Colonic mucosa (tissue), 4 donors: Measurements from ENCODE around the gene PCSK4. TPM values are rescaled to one million over a fixed set of nuclear protein-coding genes. Genes with fewer than 3 reads are reported as not detected.
"Not testable (repeated sequence)": the region's sequence is repeated elsewhere in the genome, so short reads cannot be mapped to it uniquely, and the experiment has no call there.

Source experiments
- DNase-seq: peaks from one replicate; pipeline ENCODE4 v3.0.0-alpha.2; 2020
- H3K27ac ChIP-seq: fragments of 200-600 bp; one replicate; pipeline ENCODE4 v1.8.0; 2021
- H3K27me3 ChIP-seq: fragments of 200-600 bp; one replicate; pipeline ENCODE4 v1.8.0; 2021
- H3K36me3 ChIP-seq: fragments of 200-600 bp; one replicate; pipeline ENCODE4 v1.8.0; 2021
- H3K4me1 ChIP-seq: fragments of 200-600 bp; one replicate; pipeline ENCODE4 v1.8.0; 2021; ENCODE audit warnings: mild to moderate bottlenecking
- H3K4me3 ChIP-seq: fragments of 200-600 bp; one replicate; pipeline ENCODE4 v1.8.0; 2021
- H3K9ac ChIP-seq, 2 donors: one replicate each; pipeline ENCODE4 v1.7.0; 2013; ENCODE audit warnings: control low read depth in 2 of 2, low read depth in 2 of 2, low read length in 2 of 2
- H3K9me3 ChIP-seq: fragments of 200-600 bp; one replicate; pipeline ENCODE4 v1.8.0; 2021
- intact Hi-C: fragments of 100-400 bp; cut with DNase I; formaldehyde crosslinking; loops from one replicate; pipeline ENCODE4 v1.14.1; 2022
- total RNA-seq, 2 donors: library from RNA; stranded (reverse); fragmentation: NEBNext Ultra II Directional in 1 of 2; extraction: Animal tissue kit (Norgen Biotek cat#: 25700) in 1 of 2; gene quantifications; one replicate each; pipeline ENCODE4 v1.2.1, GENCODE V29; 2021
- TF ChIP-seq, protein P1 (sequence below): fragments of 200-600 bp; IDR thresholded peaks from one replicate; pipeline ENCODE4 v1.8.0; 2022; ENCODE audit warnings: antibody characterized with exemption, mild to moderate bottlenecking
- donor health status: healthy.
- donor health status: DM: no; HTN: no; CAD: no.
- donor health status: DM: no; HTN: no; CAD: no.

The PCSK4 gene
- total RNA-seq, 2 donors from 2014 or later, result 4.1 to 5.8 TPM

DNA sequence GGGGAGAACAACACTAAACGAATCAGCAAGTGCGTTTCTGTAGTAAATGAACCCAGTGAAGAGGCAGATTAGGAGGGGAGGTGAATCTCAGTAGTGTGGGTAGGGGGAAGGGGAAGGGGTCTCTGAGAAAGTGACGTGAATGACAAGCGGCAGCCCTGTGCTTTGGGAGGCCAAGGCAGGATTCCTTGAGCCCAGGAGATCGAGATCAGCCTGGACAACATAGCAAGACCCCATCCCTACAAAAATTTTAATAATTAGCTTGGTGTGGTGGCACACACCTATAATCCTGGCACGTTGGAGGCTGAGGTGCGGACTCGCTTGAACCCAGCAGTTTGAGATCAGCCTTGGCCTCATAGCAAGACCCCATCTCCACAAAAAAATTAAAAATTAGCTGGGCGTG is 41.9 kb upstream of the PCSK4 start:
- Histone ChIP-seq H3K27me3 (peaks cover 3% of the 10 kb centered on the region), H3K9ac (no peak overlapping the region), H3K36me3 (no peaks in the 10 kb centered on the region), H3K4me3 (no peak overlapping the region), H3K27ac (no peak overlapping the region), H3K9me3 (no peaks in the 10 kb centered on the region), H3K4me1 (no peaks in the 10 kb centered on the region)
- intact Hi-C loops, result no loop called here
- no peak for DNase-seq
- TF ChIP-seq, protein P1, sequence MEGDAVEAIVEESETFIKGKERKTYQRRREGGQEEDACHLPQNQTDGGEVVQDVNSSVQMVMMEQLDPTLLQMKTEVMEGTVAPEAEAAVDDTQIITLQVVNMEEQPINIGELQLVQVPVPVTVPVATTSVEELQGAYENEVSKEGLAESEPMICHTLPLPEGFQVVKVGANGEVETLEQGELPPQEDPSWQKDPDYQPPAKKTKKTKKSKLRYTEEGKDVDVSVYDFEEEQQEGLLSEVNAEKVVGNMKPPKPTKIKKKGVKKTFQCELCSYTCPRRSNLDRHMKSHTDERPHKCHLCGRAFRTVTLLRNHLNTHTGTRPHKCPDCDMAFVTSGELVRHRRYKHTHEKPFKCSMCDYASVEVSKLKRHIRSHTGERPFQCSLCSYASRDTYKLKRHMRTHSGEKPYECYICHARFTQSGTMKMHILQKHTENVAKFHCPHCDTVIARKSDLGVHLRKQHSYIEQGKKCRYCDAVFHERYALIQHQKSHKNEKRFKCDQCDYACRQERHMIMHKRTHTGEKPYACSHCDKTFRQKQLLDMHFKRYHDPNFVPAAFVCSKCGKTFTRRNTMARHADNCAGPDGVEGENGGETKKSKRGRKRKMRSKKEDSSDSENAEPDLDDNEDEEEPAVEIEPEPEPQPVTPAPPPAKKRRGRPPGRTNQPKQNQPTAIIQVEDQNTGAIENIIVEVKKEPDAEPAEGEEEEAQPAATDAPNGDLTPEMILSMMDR, result no peak

DNA sequence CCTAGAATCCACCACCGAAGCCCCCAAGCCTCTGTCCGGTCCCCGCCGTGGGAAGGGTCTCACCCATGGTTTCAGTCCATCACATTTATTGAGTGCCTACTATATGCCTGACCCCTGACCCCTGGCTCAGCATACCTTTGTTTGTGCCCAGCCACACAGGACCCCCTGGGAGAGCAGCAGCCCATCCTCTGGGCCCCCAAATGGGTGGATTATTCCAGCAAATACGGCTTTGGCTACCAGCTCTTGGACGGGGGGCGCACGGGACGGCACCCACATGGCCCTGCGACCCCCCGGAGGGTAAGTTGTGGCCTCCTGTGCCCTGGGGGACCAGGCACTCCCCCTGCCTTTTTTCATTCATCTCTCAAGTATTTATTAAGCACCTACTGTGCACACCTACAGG is 41.4 kb upstream of the PCSK4 start:
- H3K4me3 ChIP-seq, result no peak overlapping the region
- H3K9me3 ChIP-seq, result no peaks in the 10 kb centered on the region
- H3K9ac ChIP-seq, result no peak overlapping the region
- peaks cover 3% of the 10 kb centered on the region for H3K27me3 ChIP-seq
- H3K27ac ChIP-seq, result no peak overlapping the region
- no peaks in the 10 kb centered on the region for H3K36me3 ChIP-seq
- intact Hi-C loops, result no loop called here
- DNase-seq, result no peak
- TF ChIP-seq, protein P1, result no peak
- H3K4me1 ChIP-seq, result no peaks in the 10 kb centered on the region

DNA sequence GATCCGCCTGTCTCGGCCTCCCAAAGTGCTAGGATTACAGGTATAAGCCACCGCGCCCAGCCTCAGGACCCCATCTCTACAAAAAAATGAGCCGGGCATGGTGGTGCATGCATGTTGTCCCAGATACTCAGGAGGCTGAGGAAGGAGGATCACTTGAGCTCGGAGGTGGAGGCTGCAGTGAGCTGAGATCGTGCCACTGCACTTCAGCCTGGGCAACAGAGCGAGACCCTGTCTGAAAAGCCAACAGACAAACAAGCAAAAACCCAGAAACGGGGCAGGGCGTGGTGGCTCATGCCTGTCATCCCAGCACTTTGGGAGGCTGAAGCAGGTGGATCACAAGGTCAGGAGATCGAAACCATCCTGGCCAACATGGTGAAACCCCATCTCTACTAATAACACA is 40.7 kb upstream of the PCSK4 start:
- not testable (repeated sequence) for H3K27me3 ChIP-seq, H3K9me3 ChIP-seq

DNA sequence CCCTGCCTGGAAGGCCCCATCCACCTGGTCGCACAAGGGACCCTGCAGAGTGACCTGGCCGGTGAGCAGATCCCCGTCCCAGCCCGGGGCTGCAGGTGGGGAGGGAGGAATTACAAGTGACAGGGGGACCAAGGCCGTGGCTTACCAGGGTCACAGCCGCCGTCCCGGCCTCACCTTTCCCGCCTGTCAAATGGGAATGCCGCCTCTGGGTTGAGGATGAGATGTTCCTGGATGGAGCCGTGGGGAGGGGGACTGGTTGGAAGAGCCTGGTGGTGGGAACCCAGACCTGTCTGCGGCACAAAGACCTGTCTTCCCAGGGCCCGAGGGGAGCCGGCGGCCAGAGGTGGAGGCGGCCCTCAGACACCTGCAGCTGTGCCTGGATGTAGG is 39.3 kb upstream of the PCSK4 start:
- Histone ChIP-seq H3K9me3 (no peaks in the 10 kb centered on the region), H3K4me3 (no peak overlapping the region), H3K4me1 (no peaks in the 10 kb centered on the region), H3K27ac (no peak overlapping the region), H3K27me3 (peaks cover 23% of the 10 kb centered on the region), H3K36me3 (no peaks in the 10 kb centered on the region), H3K9ac (no peak overlapping the region)
- TF ChIP-seq, protein P1, result no peak
- DNase-seq, result no peak
- intact Hi-C loops, result no loop called here

More for the DNA sequence above, 40.7 kb upstream of the PCSK4 start:
- H3K27ac ChIP-seq, H3K4me3 ChIP-seq, intact Hi-C loops, H3K36me3 ChIP-seq, DNase-seq, H3K9ac ChIP-seq, H3K4me1 ChIP-seq: not testable (repeated sequence)

DNA sequence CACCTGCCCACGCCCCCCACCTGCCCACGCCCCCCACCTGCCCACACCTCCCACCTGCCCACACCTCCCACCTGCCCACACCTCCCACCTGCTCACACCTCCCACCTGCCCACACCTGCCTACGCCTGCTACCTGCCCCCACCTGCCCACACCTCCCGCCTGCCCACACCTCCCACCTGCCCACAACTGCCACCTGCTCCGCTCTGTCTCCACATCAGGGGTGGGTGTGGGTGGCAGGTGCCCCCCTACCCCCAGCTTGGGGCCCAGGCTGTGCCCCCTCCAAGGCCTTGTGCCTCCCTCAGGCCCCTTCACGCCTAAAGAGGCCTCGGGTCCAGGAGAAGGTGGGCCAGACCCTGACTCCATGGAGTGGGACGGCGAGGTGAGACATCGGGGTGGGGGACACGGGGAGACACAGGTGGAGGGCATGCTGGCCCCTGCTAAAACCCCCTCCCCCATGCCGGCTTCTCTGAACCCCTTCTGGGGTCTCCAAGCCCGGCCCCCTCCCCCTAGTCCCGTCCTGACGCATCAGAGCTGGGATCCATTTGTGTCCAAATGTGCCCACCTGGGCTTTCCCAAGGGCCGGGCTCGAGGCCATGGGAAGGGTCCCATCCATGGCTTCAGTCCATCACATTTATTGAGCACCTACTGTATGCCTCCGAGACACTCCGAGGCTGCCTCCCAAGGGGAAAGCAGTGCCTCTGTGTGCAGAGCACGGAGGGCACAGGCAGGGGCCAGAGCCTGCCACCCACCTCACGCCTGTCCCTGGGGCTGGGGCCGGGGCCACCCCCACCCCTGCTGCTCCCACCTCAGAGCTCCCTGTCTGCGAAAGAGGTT is 38.7 kb upstream of the PCSK4 start:
- no peak for DNase-seq
- Histone ChIP-seq H3K4me3 (no peak overlapping the region), H3K9me3 (no peaks in the 10 kb centered on the region), H3K36me3 (no peaks in the 10 kb centered on the region), H3K9ac (no peak overlapping the region), H3K27ac (no peak overlapping the region), H3K27me3 (peaks cover 28% of the 10 kb centered on the region), H3K4me1 (no peaks in the 10 kb centered on the region)
- intact Hi-C loops, result no loop called here
- TF ChIP-seq, protein P1, result no peak

DNA sequence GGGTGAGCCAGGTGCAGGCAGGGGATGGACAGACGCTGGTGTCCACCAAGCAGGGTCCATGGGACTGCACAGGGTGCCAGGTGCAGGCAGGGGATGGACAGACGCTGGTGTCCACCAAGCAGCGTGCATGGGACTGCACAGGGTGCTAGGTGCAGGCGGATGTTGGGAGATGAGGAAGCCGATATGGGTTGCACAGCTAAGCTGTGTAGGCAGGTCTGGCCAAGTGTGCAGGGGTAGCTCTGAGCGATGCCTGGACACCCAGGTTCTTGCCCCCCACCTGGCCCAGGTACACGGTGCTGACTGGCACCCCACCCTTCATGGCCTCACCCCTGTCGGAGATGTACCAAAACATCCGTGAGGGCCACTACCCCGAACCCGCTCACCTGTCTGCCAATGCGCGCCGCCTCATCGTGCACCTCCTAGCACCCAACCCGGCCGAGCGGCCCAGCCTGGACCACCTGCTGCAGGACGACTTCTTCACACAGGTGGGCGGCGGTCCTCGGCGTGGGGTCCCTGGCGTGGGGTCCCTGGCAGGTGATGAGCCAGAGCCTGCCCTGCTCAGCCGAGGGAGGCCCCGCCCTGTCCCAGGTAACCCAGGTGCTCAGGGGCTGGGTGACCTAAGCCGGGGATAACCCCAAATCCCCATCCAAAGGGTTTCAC is 37.6 kb upstream of the PCSK4 start:
- H3K4me1 ChIP-seq, result no peaks in the 10 kb centered on the region
- no peak overlapping the region for H3K9ac ChIP-seq
- peaks cover 38% of the 10 kb centered on the region for H3K27me3 ChIP-seq
- TF ChIP-seq, protein P1, result no peak
- DNase-seq, result no peak
- H3K4me3 ChIP-seq, result no peak overlapping the region
- intact Hi-C loops, result no loop called here
- H3K27ac ChIP-seq, result no peak overlapping the region
- H3K9me3 ChIP-seq, result no peaks in the 10 kb centered on the region
- H3K36me3 ChIP-seq, result no peaks in the 10 kb centered on the region
